Liver (tissue), 9 donors: ENCODE data around the gene MTCH1. TPM values are rescaled to one million over a fixed set of nuclear protein-coding genes. Genes with fewer than 3 reads are reported as not detected.

Source experiments
- DNase-seq: peaks from one replicate; pipeline ENCODE4 v3.0.0-alpha.2; 2017; ENCODE audit warnings: low spot score
- H3K27ac ChIP-seq, 2 donors: one replicate each; pipeline ENCODE4 v1.7.0; 2013; ENCODE audit warnings: inconsistent platforms in 2 of 2, low read length in 2 of 2, control low read depth in 1 of 2, low read depth in 1 of 2, mild to moderate bottlenecking in 1 of 2
- H3K27me3 ChIP-seq, 4 donors: one replicate each; pipeline versions ENCODE4 v1.6.1 to v1.7.0; 2013; ENCODE audit warnings: low read length in 3 of 4, inconsistent platforms in 1 of 4, mild to moderate bottlenecking in 1 of 4, moderate library complexity in 1 of 4; ENCODE audit not compliant: control insufficient read depth in 4 of 4, insufficient read depth in 4 of 4
- H3K36me3 ChIP-seq, 4 donors: one replicate each; pipeline versions ENCODE4 v1.6.1 to v1.7.0; 2013; ENCODE audit warnings: low read length in 3 of 4, mild to moderate bottlenecking in 3 of 4, low read depth in 1 of 4, moderate library complexity in 1 of 4; ENCODE audit not compliant: control insufficient read depth in 4 of 4, insufficient read depth in 3 of 4
- H3K4me1 ChIP-seq, 4 donors: one replicate each; pipeline versions ENCODE4 v1.6.1 to v1.7.0; 2013; ENCODE audit warnings: low read length in 3 of 4, mild to moderate bottlenecking in 3 of 4, moderate library complexity in 1 of 4; ENCODE audit not compliant: control insufficient read depth in 4 of 4, insufficient read depth in 4 of 4
- H3K4me3 ChIP-seq, 3 donors: one replicate each; pipeline versions ENCODE4 v1.6.1 to v1.7.0; 2013; ENCODE audit warnings: low read length in 3 of 3, control low read depth in 1 of 3, low read depth in 1 of 3, mild to moderate bottlenecking in 1 of 3
- H3K9ac ChIP-seq, 2 donors: one replicate each; pipeline ENCODE4 v1.7.0; 2013; ENCODE audit warnings: low read length in 2 of 2, mild to moderate bottlenecking in 2 of 2, moderate library complexity in 2 of 2, control low read depth in 1 of 2, low read depth in 1 of 2
- H3K9me3 ChIP-seq, 4 donors: one replicate each; pipeline versions ENCODE4 v1.6.1 to v1.7.0; 2013; ENCODE audit warnings: low read length in 3 of 4; ENCODE audit not compliant: control insufficient read depth in 4 of 4
- CTCF ChIP-seq: fragments of 150-350 bp; IDR thresholded peaks from 2 replicates; pipeline ENCODE4 v1.5.1; 2017; ENCODE audit warnings: improper control_type of control experiment, low read depth, low read length; ENCODE audit not compliant: missing input control
- EGR1 ChIP-seq, 2 donors: IDR thresholded peaks; 2 replicates each; pipeline ENCODE4 v1.6.1; 2016 to 2018; ENCODE audit warnings: antibody characterized with exemption in 2 of 2, low read depth in 2 of 2
- FOXA1 ChIP-seq: IDR thresholded peaks from 2 replicates; pipeline ENCODE4 v1.6.1; 2016; ENCODE audit warnings: antibody characterized with exemption
- FOXA2 ChIP-seq: IDR thresholded peaks from 2 replicates; pipeline ENCODE4 v1.6.1; 2016; ENCODE audit warnings: antibody characterized with exemption
- GABPA ChIP-seq, 2 donors: IDR thresholded peaks in 1 of 2; conservative IDR thresholded peaks in 1 of 2; 2 replicates each; pipeline ENCODE4 v1.6.1; 2016; ENCODE audit warnings: antibody characterized with exemption in 2 of 2, mild to moderate bottlenecking in 1 of 2, moderate library complexity in 1 of 2
- HNF4A ChIP-seq, 2 donors: conservative IDR thresholded peaks; 2 replicates each; pipeline ENCODE4 v1.6.1; 2016; ENCODE audit warnings: antibody characterized with exemption in 2 of 2, mild to moderate bottlenecking in 2 of 2
- HNF4G ChIP-seq: IDR thresholded peaks from 2 replicates; pipeline ENCODE4 v1.6.1; 2016; ENCODE audit warnings: antibody characterized with exemption
- JUND ChIP-seq, 2 donors: IDR thresholded peaks; 2 replicates each; pipeline ENCODE4 v1.6.1; 2016; ENCODE audit warnings: antibody characterized with exemption in 2 of 2
- MAX ChIP-seq: IDR thresholded peaks from 2 replicates; pipeline ENCODE4 v1.6.1; 2016; ENCODE audit warnings: antibody characterized with exemption
- NR2F2 ChIP-seq: IDR thresholded peaks from 2 replicates; pipeline ENCODE4 v1.6.1; 2016; ENCODE audit warnings: antibody characterized with exemption
- RAD21 ChIP-seq, 2 donors: IDR thresholded peaks; 2 replicates each; pipeline ENCODE4 v1.6.1; 2016; ENCODE audit warnings: antibody characterized with exemption in 2 of 2, mild to moderate bottlenecking in 2 of 2
- REST ChIP-seq: IDR thresholded peaks from 2 replicates; pipeline ENCODE4 v1.6.1; 2016; ENCODE audit warnings: antibody characterized with exemption, mild to moderate bottlenecking
- RXRA ChIP-seq, 2 donors: IDR thresholded peaks; 2 replicates each; pipeline ENCODE4 v1.6.1; 2017 to 2018; ENCODE audit warnings: antibody characterized with exemption in 2 of 2, mild to moderate bottlenecking in 1 of 2
- SP1 ChIP-seq: IDR thresholded peaks from 2 replicates; pipeline ENCODE4 v1.6.1; 2018; ENCODE audit warnings: antibody characterized with exemption, mild to moderate bottlenecking
- TAF1 ChIP-seq: conservative IDR thresholded peaks from 2 replicates; pipeline ENCODE4 v1.6.1; 2016; ENCODE audit warnings: antibody characterized with exemption, mild to moderate bottlenecking
- YY1 ChIP-seq: IDR thresholded peaks from 2 replicates; pipeline ENCODE4 v1.6.1; 2016; ENCODE audit warnings: antibody characterized with exemption, mild to moderate bottlenecking
- WGBS: extraction: QIAGEN DNeasy Blood & Tissue Kit; methylation state at CpG from one replicate; pipeline ENCODE4 v1.1.7; 2013; 5-methylcytosine and 5-hydroxymethylcytosine counted together
- polyA plus RNA-seq, 2 donors: library from polyadenylated mRNA; stranded (reverse) in 1 of 2; unstranded in 1 of 2; fragments of 200-250 nt in 1 of 2; fragments of >200 nt in 1 of 2; fragmentation: Nextera tagmentation in 1 of 2; extraction: Ambion mirVana in 1 of 2; gene quantifications; one replicate each; pipeline versions ENCODE4 v1.2.1 to v1.2.3, GENCODE V29; 2013 to 2015
- total RNA-seq, 2 donors: library from RNA; depleted of rRNA; stranded (reverse); fragments of >200 nt; gene quantifications; one replicate each; pipeline ENCODE4 v1.2.3, GENCODE V29; 2014
- TF ChIP-seq, protein P1 (sequence below): IDR thresholded peaks from 2 replicates; pipeline ENCODE4 v1.6.1; 2016; ENCODE audit warnings: antibody characterized with exemption
- TF ChIP-seq, protein P2 (sequence below): IDR thresholded peaks from 2 replicates; pipeline ENCODE4 v1.6.1; 2016; ENCODE audit warnings: antibody characterized with exemption
- donor health status: healthy.
- donor health status: healthy.
- donor health status: healthy.
- donor health status: healthy.
- donor health status: healthy.

The MTCH1 gene
- total and polyA plus RNA-seq, 4 donors, result 61.5 to 79.6 (median 74.1) TPM

DNA sequence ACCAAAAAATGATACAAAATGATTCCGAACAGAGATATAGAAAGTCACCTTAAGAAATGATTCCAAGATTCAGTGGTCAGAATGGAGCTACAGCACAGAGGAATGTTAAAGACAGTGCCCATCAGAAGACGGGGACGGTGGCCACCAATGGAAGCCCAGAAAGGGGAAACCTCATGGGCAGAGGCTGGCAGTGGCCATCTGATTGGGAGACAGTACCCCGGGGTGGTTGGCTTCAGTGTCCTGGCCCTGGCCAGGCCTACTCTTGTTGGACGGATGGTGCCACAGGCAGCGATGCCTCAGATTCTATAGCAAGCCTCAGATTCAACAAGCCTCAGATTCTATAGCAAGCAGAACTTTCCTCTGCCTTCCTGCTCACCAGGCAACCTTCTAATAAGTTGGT, 48.1 kb downstream of the MTCH1 start:
- Histone ChIP-seq H3K9me3 (no peaks in the 10 kb centered on the region), H3K36me3 (no peaks in the 10 kb centered on the region), H3K27ac (no peak overlapping the region), H3K27me3 (peaks cover 0 to 3% (median 0%) of the 10 kb centered on the region in 4 donors), H3K4me1 (no peaks in the 10 kb centered on the region), H3K4me3 (no peak overlapping the region), H3K9ac (no peak overlapping the region)
- no peak for DNase-seq
- 94% methylated on average over 6 of the region's 6 CpGs for WGBS
- no peak for TF ChIP-seq GABPA (IDR thresholded peaks at IDR 0.05 in 1 of 2, conservative IDR thresholded peaks at IDR 0.05 in 1 of 2)

GRCh38 chr6:36936824-36937223, 49.2 kb downstream of the MTCH1 start:
- Histone ChIP-seq H3K4me1 (no peaks in the 10 kb centered on the region), H3K27me3 (peaks cover 0 to 3% (median 0%) of the 10 kb centered on the region in 4 donors), H3K4me3 (no peak overlapping the region), H3K9me3 (no peaks in the 10 kb centered on the region), H3K36me3 (no peaks in the 10 kb centered on the region), H3K9ac (no peak overlapping the region), H3K27ac (no peak overlapping the region)
- 91% methylated on average over 5 of the region's 5 CpGs for WGBS
- TF ChIP-seq RAD21 (IDR thresholded peaks at IDR 0.05), result no peak
- no peak for TF ChIP-seq FOXA1
- TF ChIP-seq, protein P1, sequence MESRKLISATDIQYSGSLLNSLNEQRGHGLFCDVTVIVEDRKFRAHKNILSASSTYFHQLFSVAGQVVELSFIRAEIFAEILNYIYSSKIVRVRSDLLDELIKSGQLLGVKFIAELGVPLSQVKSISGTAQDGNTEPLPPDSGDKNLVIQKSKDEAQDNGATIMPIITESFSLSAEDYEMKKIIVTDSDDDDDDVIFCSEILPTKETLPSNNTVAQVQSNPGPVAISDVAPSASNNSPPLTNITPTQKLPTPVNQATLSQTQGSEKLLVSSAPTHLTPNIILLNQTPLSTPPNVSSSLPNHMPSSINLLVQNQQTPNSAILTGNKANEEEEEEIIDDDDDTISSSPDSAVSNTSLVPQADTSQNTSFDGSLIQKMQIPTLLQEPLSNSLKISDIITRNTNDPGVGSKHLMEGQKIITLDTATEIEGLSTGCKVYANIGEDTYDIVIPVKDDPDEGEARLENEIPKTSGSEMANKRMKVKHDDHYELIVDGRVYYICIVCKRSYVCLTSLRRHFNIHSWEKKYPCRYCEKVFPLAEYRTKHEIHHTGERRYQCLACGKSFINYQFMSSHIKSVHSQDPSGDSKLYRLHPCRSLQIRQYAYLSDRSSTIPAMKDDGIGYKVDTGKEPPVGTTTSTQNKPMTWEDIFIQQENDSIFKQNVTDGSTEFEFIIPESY, result no peak
- TF ChIP-seq CTCF, result no peak
- no peak for TF ChIP-seq YY1
- TF ChIP-seq, protein P2, sequence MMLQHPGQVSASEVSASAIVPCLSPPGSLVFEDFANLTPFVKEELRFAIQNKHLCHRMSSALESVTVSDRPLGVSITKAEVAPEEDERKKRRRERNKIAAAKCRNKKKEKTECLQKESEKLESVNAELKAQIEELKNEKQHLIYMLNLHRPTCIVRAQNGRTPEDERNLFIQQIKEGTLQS, result no peak
- TF ChIP-seq JUND (IDR thresholded peaks at IDR 0.05), result no peak
- TF ChIP-seq REST, result no peak
- TF ChIP-seq FOXA2, result no peak
- no peak for TF ChIP-seq EGR1 (IDR thresholded peaks at IDR 0.05; ENCODE audit: low read depth in 2 of 2)
- no peak for TF ChIP-seq HNF4G
- TF ChIP-seq NR2F2, result no peak
- no peak for TF ChIP-seq RXRA (IDR thresholded peaks at IDR 0.05)
- TF ChIP-seq SP1, result no peak
- TF ChIP-seq TAF1, result no peak
- no peak for TF ChIP-seq MAX
- TF ChIP-seq HNF4A (conservative IDR thresholded peaks at IDR 0.05), result no peak
- TF ChIP-seq GABPA (IDR thresholded peaks at IDR 0.05 in 1 of 2, conservative IDR thresholded peaks at IDR 0.05 in 1 of 2), result no peak
- DNase-seq, result no peak
